OCI-LY7 (cell line): Measurements from ENCODE around the gene DBP.

Experiments
- EZH2phosphoT487 ChIP-seq: fragments of 200-600 bp; sonication (generic); IDR thresholded peaks from 2 replicates; pipeline ENCODE4 v1.6.1; 2018; ENCODE audit warnings: low read depth, borderline replicate concordance, mild to moderate bottlenecking, mixed run types, antibody characterized with exemption, low read length, moderate library complexity, mixed read lengths
- TF ChIP-seq, protein P1 (sequence below): fragments of 200-600 bp; sonication (generic); conservative IDR thresholded peaks from 2 replicates; pipeline ENCODE4 v1.5.1; 2014; ENCODE audit warnings: mild to moderate bottlenecking, antibody characterized with exemption, low read length, moderate library complexity, mixed read lengths

DNA sequence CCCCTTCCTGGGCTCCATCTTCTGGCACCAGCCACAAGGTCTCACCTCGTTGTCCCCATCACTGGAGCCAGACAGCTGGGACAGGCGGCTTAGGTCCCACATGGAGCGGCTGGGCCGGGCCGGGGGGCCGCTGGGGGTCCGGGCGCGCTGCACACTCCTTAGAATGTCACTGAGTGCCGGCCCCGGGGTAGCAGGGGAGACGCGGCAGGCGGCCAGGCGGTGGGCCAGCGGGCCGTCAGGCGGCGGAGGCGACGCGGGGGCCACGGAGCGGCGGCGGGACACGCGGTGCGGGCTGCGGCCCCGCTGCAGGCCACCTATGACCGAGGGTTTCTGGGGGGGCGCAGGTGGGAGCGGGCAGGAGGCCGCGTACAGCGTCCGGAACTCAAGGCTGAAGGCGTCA lies 33.7 kb downstream of the DBP start:
- TF ChIP-seq, protein P1, sequence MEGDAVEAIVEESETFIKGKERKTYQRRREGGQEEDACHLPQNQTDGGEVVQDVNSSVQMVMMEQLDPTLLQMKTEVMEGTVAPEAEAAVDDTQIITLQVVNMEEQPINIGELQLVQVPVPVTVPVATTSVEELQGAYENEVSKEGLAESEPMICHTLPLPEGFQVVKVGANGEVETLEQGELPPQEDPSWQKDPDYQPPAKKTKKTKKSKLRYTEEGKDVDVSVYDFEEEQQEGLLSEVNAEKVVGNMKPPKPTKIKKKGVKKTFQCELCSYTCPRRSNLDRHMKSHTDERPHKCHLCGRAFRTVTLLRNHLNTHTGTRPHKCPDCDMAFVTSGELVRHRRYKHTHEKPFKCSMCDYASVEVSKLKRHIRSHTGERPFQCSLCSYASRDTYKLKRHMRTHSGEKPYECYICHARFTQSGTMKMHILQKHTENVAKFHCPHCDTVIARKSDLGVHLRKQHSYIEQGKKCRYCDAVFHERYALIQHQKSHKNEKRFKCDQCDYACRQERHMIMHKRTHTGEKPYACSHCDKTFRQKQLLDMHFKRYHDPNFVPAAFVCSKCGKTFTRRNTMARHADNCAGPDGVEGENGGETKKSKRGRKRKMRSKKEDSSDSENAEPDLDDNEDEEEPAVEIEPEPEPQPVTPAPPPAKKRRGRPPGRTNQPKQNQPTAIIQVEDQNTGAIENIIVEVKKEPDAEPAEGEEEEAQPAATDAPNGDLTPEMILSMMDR, result no peak
- no peak for TF ChIP-seq EZH2phosphoT487
